Osteoblast (primary cell): Measurements from ENCODE around the gene WRAP73. TPM values are rescaled to one million over a fixed set of nuclear protein-coding genes. Genes with fewer than 3 reads are reported as not detected.
"Not testable (repeated sequence)": the region's sequence is repeated elsewhere in the genome, so short reads cannot be mapped to it uniquely, and the experiment has no call there.

Experiments used
- DNase-seq: peaks from one replicate; pipeline ENCODE4 v3.0.0; 2011; ENCODE audit warnings: low spot score, mixed read lengths; ENCODE audit not compliant: insufficient read length; ENCODE audit errors: missing footprints
- H2AFZ ChIP-seq: 2 replicates; pipeline ENCODE4 v1.6.0; 2011; ENCODE audit warnings: mild to moderate bottlenecking, low read length
- H3K27ac ChIP-seq: 2 replicates; pipeline ENCODE4 v1.5.1; 2011; ENCODE audit warnings: mild to moderate bottlenecking, low read depth, low read length, moderate library complexity
- H3K27me3 ChIP-seq: 2 replicates; pipeline ENCODE4 v1.6.0; 2012; ENCODE audit warnings: mild to moderate bottlenecking, control low read depth, inconsistent platforms, low read length, moderate library complexity; ENCODE audit not compliant: insufficient read depth
- H3K36me3 ChIP-seq: 2 replicates; pipeline ENCODE4 v1.5.1; 2011; ENCODE audit warnings: mild to moderate bottlenecking, low read length, control low read depth, moderate library complexity; ENCODE audit not compliant: insufficient read depth
- H3K4me1 ChIP-seq: 2 replicates; pipeline ENCODE4 v1.5.1; 2011; ENCODE audit warnings: mild to moderate bottlenecking, low read length, control low read depth, moderate library complexity; ENCODE audit not compliant: insufficient read depth
- H3K4me2 ChIP-seq: 2 replicates; pipeline ENCODE4 v1.6.0; 2011; ENCODE audit warnings: mild to moderate bottlenecking, low read length; ENCODE audit not compliant: insufficient read depth
- H3K4me3 ChIP-seq: fragments of 200-600 bp; sonication (generic); 3 replicates; pipeline ENCODE4 v1.5.1; 2012; ENCODE audit warnings: mild to moderate bottlenecking, low read length, inconsistent platforms; ENCODE audit not compliant: insufficient read depth
- H3K79me2 ChIP-seq: 2 replicates; pipeline ENCODE4 v1.6.0; 2012; ENCODE audit warnings: mild to moderate bottlenecking, low read length, control low read depth, inconsistent platforms; ENCODE audit not compliant: insufficient read depth
- H3K9me3 ChIP-seq: 2 replicates; pipeline ENCODE4 v1.5.1; 2011; ENCODE audit warnings: low read depth, low read length, control low read depth
- H4K20me1 ChIP-seq: 2 replicates; pipeline ENCODE4 v1.6.0; 2012; ENCODE audit warnings: mild to moderate bottlenecking, low read length, control low read depth; ENCODE audit not compliant: insufficient read depth
- total RNA-seq: library from RNA; depleted of rRNA; stranded (reverse); fragments of >200 nt; gene quantifications from 2 replicates; pipeline ENCODE4 v1.2.3, GENCODE V29; 2012
- TF ChIP-seq, protein P1 (sequence below): IDR thresholded peaks from 2 replicates; pipeline ENCODE4 v1.5.1; 2011; ENCODE audit warnings: mild to moderate bottlenecking, low read depth, low read length, moderate library complexity; ENCODE audit errors: extremely low read depth

The WRAP73 gene
- total RNA-seq, 1 donor: 9.8 TPM

GRCh38 chr1:3621151-3621671 lies 28.7 kb downstream of the WRAP73 start:
- not testable (repeated sequence) for H4K20me1 ChIP-seq, H3K4me2 ChIP-seq, H3K4me3 ChIP-seq, H3K36me3 ChIP-seq, DNase-seq, H3K27ac ChIP-seq, H3K27me3 ChIP-seq, H2AFZ ChIP-seq, H3K9me3 ChIP-seq
- H3K79me2 ChIP-seq: peaks cover 31% of the 10 kb centered on the region
- peaks cover 20% of the 10 kb centered on the region for H3K4me1 ChIP-seq
- TF ChIP-seq, protein P1, sequence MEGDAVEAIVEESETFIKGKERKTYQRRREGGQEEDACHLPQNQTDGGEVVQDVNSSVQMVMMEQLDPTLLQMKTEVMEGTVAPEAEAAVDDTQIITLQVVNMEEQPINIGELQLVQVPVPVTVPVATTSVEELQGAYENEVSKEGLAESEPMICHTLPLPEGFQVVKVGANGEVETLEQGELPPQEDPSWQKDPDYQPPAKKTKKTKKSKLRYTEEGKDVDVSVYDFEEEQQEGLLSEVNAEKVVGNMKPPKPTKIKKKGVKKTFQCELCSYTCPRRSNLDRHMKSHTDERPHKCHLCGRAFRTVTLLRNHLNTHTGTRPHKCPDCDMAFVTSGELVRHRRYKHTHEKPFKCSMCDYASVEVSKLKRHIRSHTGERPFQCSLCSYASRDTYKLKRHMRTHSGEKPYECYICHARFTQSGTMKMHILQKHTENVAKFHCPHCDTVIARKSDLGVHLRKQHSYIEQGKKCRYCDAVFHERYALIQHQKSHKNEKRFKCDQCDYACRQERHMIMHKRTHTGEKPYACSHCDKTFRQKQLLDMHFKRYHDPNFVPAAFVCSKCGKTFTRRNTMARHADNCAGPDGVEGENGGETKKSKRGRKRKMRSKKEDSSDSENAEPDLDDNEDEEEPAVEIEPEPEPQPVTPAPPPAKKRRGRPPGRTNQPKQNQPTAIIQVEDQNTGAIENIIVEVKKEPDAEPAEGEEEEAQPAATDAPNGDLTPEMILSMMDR: peak; percentile 53

GRCh38 chr1:3620708-3621107 lies 29.2 kb downstream of the WRAP73 start:
- Histone ChIP-seq H3K9me3 (no peaks in the 10 kb centered on the region), H3K36me3 (peaks cover 2% of the 10 kb centered on the region), H3K4me1 (peaks cover 17% of the 10 kb centered on the region), H3K4me2 (no peak overlapping the region), H2AFZ (no peak overlapping the region), H4K20me1 (peaks cover 4% of the 10 kb centered on the region), H3K27ac (no peak overlapping the region), H3K4me3 (no peak overlapping the region), H3K79me2 (peaks cover 26% of the 10 kb centered on the region), H3K27me3 (peaks cover 3% of the 10 kb centered on the region)
- TF ChIP-seq, protein P1: no peak
- no peak for DNase-seq

- H3K9me3 ChIP-seq: no peaks in the 10 kb centered on the region
- peaks cover 14% of the 10 kb centered on the region for H3K4me1 ChIP-seq
- H3K79me2 ChIP-seq: peaks cover 16% of the 10 kb centered on the region
- peak; percentile 97 for DNase-seq
- no peak overlapping the region for H3K27ac ChIP-seq
- TF ChIP-seq, protein P1: peak; percentile 85
- peaks cover 4% of the 10 kb centered on the region for H4K20me1 ChIP-seq
- peaks cover 3% of the 10 kb centered on the region for H3K27me3 ChIP-seq
- H3K4me2 ChIP-seq: no peak overlapping the region
- no peak overlapping the region for H3K4me3 ChIP-seq
- no peak overlapping the region for H2AFZ ChIP-seq
- peaks cover 2% of the 10 kb centered on the region for H3K36me3 ChIP-seq
Observed at GRCh38 chr1:3618881-3619671, 30.8 kb downstream of the WRAP73 start.

DNA sequence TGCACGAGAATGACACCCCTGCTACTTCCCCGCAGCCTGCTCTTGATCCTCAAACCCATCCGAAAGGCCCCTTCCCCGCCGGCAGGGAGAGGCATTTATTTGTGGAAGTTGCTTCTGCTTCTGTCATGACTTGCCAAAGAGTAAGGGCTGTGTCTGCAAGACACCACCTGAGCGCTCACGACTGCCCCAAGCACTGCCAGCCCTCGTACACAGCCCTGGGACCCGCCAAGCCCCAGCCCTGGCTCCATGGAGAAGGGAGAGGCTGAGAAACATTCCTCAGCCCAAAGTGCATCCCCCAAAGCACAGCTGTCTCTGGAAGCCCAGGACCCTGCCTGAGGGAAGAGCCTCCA lies 31.4 kb downstream of the WRAP73 start:
- Histone ChIP-seq H3K27me3 (peaks cover 3% of the 10 kb centered on the region), H3K9me3 (no peaks in the 10 kb centered on the region), H3K4me3 (no peak overlapping the region), H3K27ac (no peak overlapping the region), H3K4me1 (peaks cover 11% of the 10 kb centered on the region), H3K79me2 (peaks cover 11% of the 10 kb centered on the region), H3K4me2 (no peak overlapping the region), H3K36me3 (peaks cover 2% of the 10 kb centered on the region), H2AFZ (no peak overlapping the region), H4K20me1 (peaks cover 4% of the 10 kb centered on the region)
- DNase-seq: peak; percentile 34
- TF ChIP-seq, protein P1: no peak
